Fibroblast of lung (primary cell): ENCODE data around the gene ATP6V0C. TPM values are rescaled to one million over a fixed set of nuclear protein-coding genes. Genes with fewer than 3 reads are reported as not detected.

ENCODE experiments used
- DNase-seq, 2 donors: peaks; one replicate each; pipeline versions ENCODE4 v3.0.0 to v3.0.0-alpha.2; 2010; ENCODE audit warnings: low read depth in 2 of 2
- H2AFZ ChIP-seq: 2 replicates; pipeline ENCODE4 v1.5.1; 2012; ENCODE audit warnings: low read length, control low read depth, inconsistent platforms
- H3K27ac ChIP-seq: 2 replicates; pipeline ENCODE4 v1.5.1; 2011; ENCODE audit warnings: low read length, control low read depth; ENCODE audit not compliant: insufficient read depth
- H3K27me3 ChIP-seq: 2 replicates; pipeline ENCODE4 v1.5.1; 2011; ENCODE audit warnings: mild to moderate bottlenecking, low read length; ENCODE audit not compliant: control insufficient read depth, insufficient read depth
- H3K36me3 ChIP-seq: 2 replicates; pipeline ENCODE4 v1.5.1; 2011; ENCODE audit warnings: low read length; ENCODE audit not compliant: control insufficient read depth, insufficient read depth
- H3K4me1 ChIP-seq: 2 replicates; pipeline ENCODE4 v1.5.1; 2011; ENCODE audit warnings: low read length; ENCODE audit not compliant: control insufficient read depth, insufficient read depth; ENCODE audit errors: extremely low read depth
- H3K4me2 ChIP-seq: 2 replicates; pipeline ENCODE4 v1.5.1; 2011; ENCODE audit warnings: low read length, control low read depth; ENCODE audit not compliant: insufficient read depth; ENCODE audit errors: extremely low read depth
- H3K4me3 ChIP-seq, 4 experiments: fragments of 200-600 bp in 1 of 4; sonication (generic) in 1 of 4; replicated peaks in 1 of 4; 2 replicates each; pipeline ENCODE4 v1.5.1; 2011 to 2016; ENCODE audit warnings: low read length in 4 of 4, low read depth in 3 of 4, mild to moderate bottlenecking in 3 of 4, control low read depth in 2 of 4, inconsistent platforms in 1 of 4, mixed read lengths in 1 of 4; ENCODE audit not compliant: insufficient read depth in 1 of 4; ENCODE audit errors: control extremely low read depth in 1 of 4
- H3K79me2 ChIP-seq: 2 replicates; pipeline ENCODE4 v1.5.1; 2012; ENCODE audit warnings: mild to moderate bottlenecking, low read length, inconsistent platforms; ENCODE audit not compliant: control insufficient read depth, insufficient read depth
- H3K9ac ChIP-seq: 2 replicates; pipeline ENCODE4 v1.5.1; 2011; ENCODE audit warnings: mild to moderate bottlenecking, low read length, control low read depth; ENCODE audit not compliant: insufficient read depth
- H3K9me3 ChIP-seq: 2 replicates; pipeline ENCODE4 v1.5.1; 2012; ENCODE audit warnings: low read depth, low read length; ENCODE audit not compliant: control insufficient read depth, insufficient read depth
- H4K20me1 ChIP-seq: 2 replicates; pipeline ENCODE4 v1.5.1; 2011; ENCODE audit warnings: low read length; ENCODE audit not compliant: control insufficient read depth, insufficient read depth; ENCODE audit errors: extremely low read depth
- EZH2 ChIP-seq: IDR thresholded peaks from 2 replicates; pipeline ENCODE4 v1.5.1; 2012; ENCODE audit warnings: low read length, control low read depth, mild to moderate bottlenecking; ENCODE audit errors: missing control alignments
- polyA plus RNA-seq, 2 donors: library from polyadenylated mRNA; depleted of rRNA in 1 of 2; stranded (reverse) in 1 of 2; unstranded in 1 of 2; fragments of >200 nt; gene quantifications; 2 replicates each; pipeline ENCODE4 v1.2.1, GENCODE V29; 2011 to 2012; ENCODE audit warnings: missing spikeins in 1 of 2
- total RNA-seq: library from RNA; depleted of rRNA; stranded (reverse); fragments of >200 nt; gene quantifications from 2 replicates; pipeline ENCODE4 v1.2.1, GENCODE V29; 2014
- TF ChIP-seq, protein P1 (sequence below), 2 donors: IDR thresholded peaks in 1 of 2; conservative IDR thresholded peaks in 1 of 2; 1 replicate in 1 of 2; 2 replicates in 1 of 2; pipeline ENCODE4 v1.5.1; 2011 to 2012; ENCODE audit warnings: low read length in 2 of 2, control low read depth in 1 of 2, inconsistent platforms in 1 of 2, low read depth in 1 of 2, mild to moderate bottlenecking in 1 of 2

Gene ATP6V0C
- total and polyA plus RNA-seq, 2 donors (not counting 1 experiment from before 2014, with no cell fraction given): 11.2 to 43.0 TPM

DNA sequence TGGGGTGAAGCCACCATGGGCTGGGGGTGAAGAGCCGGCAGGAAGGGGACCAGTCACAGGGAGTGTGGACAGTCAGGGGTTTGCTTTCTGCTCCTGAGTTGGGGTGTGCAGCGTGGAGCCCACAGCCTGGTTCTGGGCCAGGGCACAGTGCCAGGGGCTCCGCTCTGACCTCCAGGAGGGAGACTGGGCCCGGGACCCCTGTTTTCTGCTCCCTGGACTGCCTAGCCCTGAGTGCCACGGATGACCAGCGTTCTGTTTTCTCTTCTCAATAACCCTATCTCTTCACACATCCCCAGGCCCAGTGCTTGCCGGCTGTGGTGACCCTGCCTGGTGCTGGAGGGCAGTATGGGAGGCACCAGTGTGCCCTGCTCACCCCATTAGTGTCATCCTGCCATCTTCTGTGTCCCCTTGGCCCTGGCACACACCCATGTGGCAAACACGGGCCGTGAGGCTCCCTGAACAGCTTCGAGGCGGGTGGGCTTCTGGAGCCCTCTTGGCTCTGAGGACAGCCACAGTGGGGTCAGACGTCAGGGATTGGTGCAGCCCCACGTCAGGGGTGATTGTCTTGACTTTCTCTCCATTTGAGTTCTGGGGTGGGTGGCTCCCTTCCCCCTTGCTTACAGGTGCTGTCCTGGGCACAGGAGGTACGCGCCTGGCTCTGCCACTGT, 16.3 kb downstream of the ATP6V0C start:
- Histone ChIP-seq H3K4me2 (no peak overlapping the region), H4K20me1 (no peaks in the 10 kb centered on the region), H3K9ac (no peak overlapping the region), H3K27ac (peak overlapping the region; percentile 13), H3K36me3 (peaks cover 29% of the 10 kb centered on the region), H3K4me1 (peaks cover 8% of the 10 kb centered on the region), H3K9me3 (no peaks in the 10 kb centered on the region), H3K27me3 (no peaks in the 10 kb centered on the region), H3K79me2 (no peaks in the 10 kb centered on the region), H2AFZ (no peak overlapping the region), H3K4me3 (no peak overlapping the region)
- no peak for DNase-seq
- no peak for TF ChIP-seq EZH2
- TF ChIP-seq, protein P1, sequence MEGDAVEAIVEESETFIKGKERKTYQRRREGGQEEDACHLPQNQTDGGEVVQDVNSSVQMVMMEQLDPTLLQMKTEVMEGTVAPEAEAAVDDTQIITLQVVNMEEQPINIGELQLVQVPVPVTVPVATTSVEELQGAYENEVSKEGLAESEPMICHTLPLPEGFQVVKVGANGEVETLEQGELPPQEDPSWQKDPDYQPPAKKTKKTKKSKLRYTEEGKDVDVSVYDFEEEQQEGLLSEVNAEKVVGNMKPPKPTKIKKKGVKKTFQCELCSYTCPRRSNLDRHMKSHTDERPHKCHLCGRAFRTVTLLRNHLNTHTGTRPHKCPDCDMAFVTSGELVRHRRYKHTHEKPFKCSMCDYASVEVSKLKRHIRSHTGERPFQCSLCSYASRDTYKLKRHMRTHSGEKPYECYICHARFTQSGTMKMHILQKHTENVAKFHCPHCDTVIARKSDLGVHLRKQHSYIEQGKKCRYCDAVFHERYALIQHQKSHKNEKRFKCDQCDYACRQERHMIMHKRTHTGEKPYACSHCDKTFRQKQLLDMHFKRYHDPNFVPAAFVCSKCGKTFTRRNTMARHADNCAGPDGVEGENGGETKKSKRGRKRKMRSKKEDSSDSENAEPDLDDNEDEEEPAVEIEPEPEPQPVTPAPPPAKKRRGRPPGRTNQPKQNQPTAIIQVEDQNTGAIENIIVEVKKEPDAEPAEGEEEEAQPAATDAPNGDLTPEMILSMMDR (conservative IDR thresholded peaks at IDR 0.05 in 1 of 2, IDR thresholded peaks at IDR 0.05 in 1 of 2; ENCODE audit: low read depth in 1 of 2, low read length in 2 of 2): no peak

DNA sequence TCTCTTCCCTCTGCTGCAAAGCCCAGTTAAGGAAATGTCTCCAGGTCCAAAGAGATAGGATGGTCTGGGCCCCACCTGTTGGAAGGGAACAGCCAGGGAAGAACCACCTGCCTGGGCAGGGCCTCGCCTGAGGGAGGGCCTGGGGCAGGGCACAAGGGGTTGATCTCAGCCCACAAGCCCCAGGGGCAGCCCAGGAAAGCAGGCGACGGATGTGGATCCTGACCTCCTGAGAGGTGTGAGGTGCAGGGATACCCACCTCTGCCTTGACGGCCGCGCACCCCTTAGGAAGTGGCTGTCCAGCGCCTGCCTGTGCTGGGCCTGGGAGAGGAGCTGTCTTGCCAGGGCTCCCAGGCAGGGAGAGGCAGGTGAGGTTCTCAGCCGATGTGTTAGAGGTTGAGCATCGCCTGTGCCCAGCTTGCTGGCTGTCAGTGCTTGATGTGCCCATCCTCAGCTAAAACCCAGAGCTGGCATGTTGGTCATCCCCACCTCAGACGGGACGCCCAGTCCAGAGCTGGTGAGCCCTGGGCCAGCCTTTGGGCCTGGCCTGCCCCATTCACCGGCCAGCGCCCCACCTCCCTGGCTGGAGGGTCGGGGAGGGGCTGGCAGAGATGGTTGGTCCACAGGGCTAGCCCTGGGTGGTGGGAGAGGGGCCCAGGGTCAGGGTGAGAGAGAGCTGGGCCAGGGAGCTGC, 17.0 kb downstream of the ATP6V0C start:
- no peaks in the 10 kb centered on the region for H3K27me3 ChIP-seq
- no peaks in the 10 kb centered on the region for H3K9me3 ChIP-seq
- TF ChIP-seq, protein P1 (conservative IDR thresholded peaks at IDR 0.05 in 1 of 2, IDR thresholded peaks at IDR 0.05 in 1 of 2; ENCODE audit: low read depth in 1 of 2, low read length in 2 of 2): no peak
- TF ChIP-seq EZH2: no peak
- peaks cover 29% of the 10 kb centered on the region for H3K36me3 ChIP-seq
- no peak overlapping the region for H3K4me2 ChIP-seq
- H3K4me1 ChIP-seq: peaks cover 8% of the 10 kb centered on the region
- H3K9ac ChIP-seq: no peak overlapping the region
- DNase-seq: no peak
- H3K4me3 ChIP-seq: no peak overlapping the region
- H3K79me2 ChIP-seq: no peaks in the 10 kb centered on the region
- H2AFZ ChIP-seq: no peak overlapping the region
- H4K20me1 ChIP-seq: no peaks in the 10 kb centered on the region
- H3K27ac ChIP-seq: peak overlapping the region; percentile 77

DNA sequence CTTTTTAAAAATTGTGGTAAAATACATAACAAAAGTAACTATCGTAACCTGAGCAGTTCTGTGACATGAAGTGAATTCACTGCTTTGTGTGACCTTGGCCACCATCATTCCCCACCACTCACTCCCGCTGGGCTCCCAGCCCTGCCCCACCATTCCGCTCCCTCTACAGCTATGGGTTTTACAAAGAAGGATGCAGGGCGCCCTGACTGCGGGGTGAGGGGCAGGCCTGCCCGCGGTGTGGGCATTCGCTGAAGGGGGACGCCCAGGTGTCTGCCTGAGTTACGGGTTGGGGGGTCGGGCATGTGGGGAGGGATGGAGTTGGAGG, 17.6 kb downstream of the ATP6V0C start, which contains the start of gene CEMP1:
TSS of gene CEMP1 (minus strand) at position 38 of the 325 bp plus-strand sequence. CDS start 335 bp downstream, outside the sequence.
- H3K27ac ChIP-seq: peak within 1 kb of the TSS; percentile 88
- H3K27me3 ChIP-seq: no peaks in the 10 kb centered on the region
- peak within 1 kb of the TSS; percentile 58 to 66 (median 61) for H3K4me3 ChIP-seq
- no peaks in the 10 kb centered on the region for H3K79me2 ChIP-seq
- H3K4me2 ChIP-seq: peak within 1 kb of the TSS; percentile 100
- no peaks in the 10 kb centered on the region for H3K9me3 ChIP-seq
- no peak for DNase-seq
- TF ChIP-seq, protein P1 (conservative IDR thresholded peaks at IDR 0.05 in 1 of 2, IDR thresholded peaks at IDR 0.05 in 1 of 2; ENCODE audit: low read depth in 1 of 2, low read length in 2 of 2): no peak
- TF ChIP-seq EZH2: no peak
- H3K36me3 ChIP-seq: peaks cover 25% of the 10 kb centered on the region
- H3K9ac ChIP-seq: peak within 1 kb of the TSS; percentile 75
- no peaks in the 10 kb centered on the region for H4K20me1 ChIP-seq
- peaks cover 14% of the 10 kb centered on the region for H3K4me1 ChIP-seq
- H2AFZ ChIP-seq: no peak within 1 kb of the TSS
